Skin epidermis (tissue), 12 donors: ENCODE data around the gene GLI3.

Source experiments
- H3K27ac ChIP-seq, 21 experiments: fragments of 200-600 bp; sonication (generic) in 11 of 21; one replicate each; pipeline ENCODE4 v1.5.0; 2020; ENCODE audit warnings: mild to moderate bottlenecking in 3 of 21, inconsistent platforms in 2 of 21, moderate library complexity in 2 of 21
- H3K4me3 ChIP-seq, 7 experiments: fragments of 200-600 bp; sonication (generic) in 2 of 7; one replicate each; pipeline ENCODE4 v1.5.0; 2020; ENCODE audit warnings: inconsistent platforms in 2 of 7, mild to moderate bottlenecking in 2 of 7, moderate library complexity in 1 of 7

Gene GLI3

DNA sequence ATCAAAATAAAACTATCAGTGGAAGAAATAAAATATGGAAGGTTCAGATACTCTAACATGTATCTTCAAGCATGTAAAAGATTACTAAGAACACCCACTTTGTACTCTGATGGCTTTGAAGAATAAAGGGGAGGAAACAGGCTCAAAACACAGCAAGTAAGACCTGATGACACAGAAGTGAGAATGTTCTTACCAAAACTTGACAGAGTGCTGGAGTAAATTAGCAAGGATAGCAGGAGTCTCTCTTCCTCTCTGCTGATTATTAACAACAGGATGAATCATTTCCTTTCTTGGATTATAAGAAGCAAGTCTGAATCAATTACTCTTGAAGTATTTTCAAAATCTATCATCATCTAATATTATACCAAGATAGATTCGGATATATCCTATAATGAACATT lies 47.5 kb downstream of the GLI3 start:
- no peak overlapping the region for H3K27ac ChIP-seq

DNA sequence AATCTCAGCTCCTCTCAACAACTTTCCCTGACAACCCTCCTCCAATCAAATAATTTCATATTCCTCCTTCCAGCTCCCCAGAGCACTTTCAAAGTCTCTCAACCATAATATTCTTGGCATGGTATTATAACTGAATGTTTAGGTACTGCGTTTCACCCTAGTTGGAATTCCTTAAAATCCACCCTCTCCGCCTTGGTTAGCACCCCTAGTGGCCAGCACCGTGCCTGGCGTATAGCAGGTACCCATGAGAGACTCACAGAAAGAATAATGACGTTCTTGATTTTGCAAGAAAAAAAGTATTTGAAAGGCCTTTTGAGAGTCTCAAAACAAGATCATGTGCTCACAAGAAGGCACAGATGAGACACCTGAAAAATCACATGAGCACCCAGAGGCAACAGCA lies 50.9 kb downstream of the GLI3 start:
- Histone ChIP-seq H3K27ac (no peak overlapping the region), H3K4me3 (no peak overlapping the region)

More for the DNA sequence above, 47.5 kb downstream of the GLI3 start:
- H3K4me3 ChIP-seq = no peak overlapping the region

DNA sequence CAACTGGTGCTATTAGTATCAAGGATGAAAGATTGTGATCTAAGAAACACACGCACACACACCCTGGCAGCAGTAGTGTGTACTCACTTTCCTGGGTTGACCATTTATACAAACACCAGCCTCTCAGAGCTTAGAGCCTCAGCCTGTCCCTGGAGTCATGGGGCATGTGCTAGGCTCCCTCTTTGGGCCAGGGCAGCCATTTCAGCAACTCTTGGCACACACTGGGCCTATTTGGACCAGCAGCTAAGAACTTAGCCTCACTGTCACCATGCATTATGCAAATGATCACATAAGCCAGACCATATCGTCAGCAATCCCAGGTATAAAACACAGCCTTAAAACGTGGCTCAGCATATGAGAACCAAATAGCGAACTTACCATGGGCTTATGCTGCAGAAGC lies 51.3 kb downstream of the GLI3 start:
- no peak overlapping the region for H3K27ac ChIP-seq
- H3K4me3 ChIP-seq = no peak overlapping the region

DNA sequence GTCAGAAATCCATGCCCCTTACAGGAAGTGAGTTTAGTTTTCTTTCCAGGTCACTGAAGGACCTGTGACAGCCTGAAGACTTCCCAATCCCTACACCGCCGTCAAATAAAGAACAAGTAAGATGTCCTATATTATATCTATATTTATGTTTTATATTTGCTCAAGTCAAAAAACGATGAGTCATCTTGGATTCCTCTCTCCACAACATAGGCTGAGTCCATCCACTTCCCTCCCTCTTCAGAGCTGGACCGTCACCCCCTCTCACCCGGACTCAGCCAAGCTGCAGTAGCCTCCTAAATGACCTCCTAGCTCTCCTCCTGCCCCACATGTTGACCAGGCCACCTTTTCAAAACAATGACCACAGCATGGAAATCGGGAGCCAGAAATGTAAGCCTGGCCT lies 53.5 kb downstream of the GLI3 start:
- no peak overlapping the region for H3K4me3 ChIP-seq
- H3K27ac ChIP-seq = no peak overlapping the region

DNA sequence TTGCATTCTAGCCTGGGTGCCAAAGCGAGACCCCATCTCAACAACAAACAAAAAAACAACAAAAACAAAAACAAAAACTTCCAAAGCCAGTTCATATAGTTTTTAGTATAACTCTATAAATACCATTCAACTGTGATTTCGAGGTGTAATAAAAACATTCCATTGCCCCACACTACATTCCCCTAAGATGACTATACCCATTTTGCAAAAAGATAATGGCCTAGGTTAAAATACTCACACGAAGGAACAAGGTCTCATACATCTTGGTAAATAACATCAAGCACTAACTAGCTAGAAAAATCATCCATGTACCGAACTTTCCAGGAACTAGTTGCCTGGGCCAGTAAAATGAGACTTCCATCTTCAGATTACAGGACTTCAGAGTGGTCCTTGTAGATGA lies 55.4 kb downstream of the GLI3 start:
- Histone ChIP-seq H3K27ac (no peak overlapping the region), H3K4me3 (no peak overlapping the region)

DNA sequence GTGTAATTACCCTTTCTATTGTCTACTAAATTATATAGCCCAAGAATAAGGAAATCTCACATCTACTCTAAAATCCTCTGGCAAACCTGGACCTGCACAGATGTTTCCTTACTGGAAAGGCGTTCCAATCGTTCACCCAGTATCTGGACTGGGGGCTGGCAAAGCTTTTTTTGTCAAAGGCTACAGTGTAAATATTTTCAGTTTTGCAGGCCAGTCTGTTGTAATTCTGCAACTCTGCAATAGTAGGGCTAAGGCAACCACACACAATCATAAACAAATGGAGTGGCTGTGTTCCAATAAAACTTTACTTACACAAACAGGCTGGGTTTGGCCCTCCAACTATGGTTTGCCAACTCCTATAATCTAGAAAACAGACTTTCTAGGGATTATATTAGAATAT lies 56.2 kb downstream of the GLI3 start:
- no peak overlapping the region for H3K27ac ChIP-seq
- no peak overlapping the region for H3K4me3 ChIP-seq

DNA sequence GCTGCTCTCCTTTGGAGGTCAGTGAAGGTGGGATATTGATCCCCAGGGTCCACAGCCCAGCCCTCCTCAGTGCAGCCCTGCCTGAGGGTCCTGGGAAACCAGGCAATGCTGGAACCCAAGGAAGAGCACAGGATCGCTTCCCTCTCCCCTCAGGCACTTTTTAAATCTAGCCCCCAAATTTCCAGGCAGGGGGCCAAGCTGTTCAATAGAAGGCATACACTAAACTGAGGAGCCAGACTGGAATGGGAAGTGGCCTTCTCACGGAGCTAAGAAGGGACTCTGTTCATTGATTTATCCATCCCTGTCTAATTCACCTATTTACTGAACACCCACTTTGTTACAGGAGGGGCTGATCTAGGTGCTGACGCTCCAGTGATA lies 60.3 kb downstream of the GLI3 start:
- H3K4me3 ChIP-seq = no peak overlapping the region
- peak overlapping the region in 5 of 21 experiments; percentile 22 to 56 (median 36) for H3K27ac ChIP-seq

DNA sequence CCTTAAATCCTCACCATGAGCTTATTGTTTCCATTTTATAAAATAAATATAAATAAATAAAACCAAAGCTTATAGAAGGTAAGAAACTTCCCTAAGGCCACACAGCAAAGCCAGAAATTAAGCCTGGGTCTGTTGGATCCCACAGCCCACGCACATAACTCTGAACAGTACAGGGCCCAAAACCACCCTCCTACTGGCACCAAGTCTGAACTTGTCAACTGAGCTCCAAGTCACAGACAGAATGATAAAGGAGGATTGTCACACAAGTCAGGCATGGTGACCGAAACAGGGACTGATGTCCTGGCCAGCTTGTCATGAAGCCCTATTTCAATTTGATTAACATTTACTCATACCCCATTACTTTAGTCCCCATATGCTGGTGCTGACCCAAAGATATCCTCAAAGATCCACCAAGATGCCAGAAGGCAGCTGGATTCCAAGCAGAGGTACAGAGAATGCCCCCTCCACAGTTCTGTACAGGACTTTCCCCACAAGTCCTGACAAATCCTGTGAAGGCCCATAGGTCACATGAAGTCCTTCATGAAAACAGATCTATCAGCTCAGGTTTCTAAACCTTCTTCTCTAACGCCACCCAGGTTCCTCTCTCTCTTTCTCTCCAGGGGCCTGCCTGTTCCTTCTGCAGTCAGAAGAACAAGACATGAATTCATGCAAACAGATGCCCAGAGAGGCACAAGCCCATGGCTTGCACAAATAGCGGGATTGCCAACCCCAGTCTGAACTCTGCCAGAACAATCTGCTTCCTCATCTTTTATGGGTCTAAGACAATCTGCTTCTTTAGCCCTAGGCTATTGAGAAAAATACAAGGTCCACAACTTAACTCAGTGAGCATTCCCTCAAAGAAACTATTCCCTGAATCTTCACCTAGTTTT lies 60.9 kb downstream of the GLI3 start:
- Histone ChIP-seq H3K4me3 (no peak overlapping the region), H3K27ac (peak overlapping the region in 10 of 21 experiments; percentile 3 to 68 (median 36))

DNA sequence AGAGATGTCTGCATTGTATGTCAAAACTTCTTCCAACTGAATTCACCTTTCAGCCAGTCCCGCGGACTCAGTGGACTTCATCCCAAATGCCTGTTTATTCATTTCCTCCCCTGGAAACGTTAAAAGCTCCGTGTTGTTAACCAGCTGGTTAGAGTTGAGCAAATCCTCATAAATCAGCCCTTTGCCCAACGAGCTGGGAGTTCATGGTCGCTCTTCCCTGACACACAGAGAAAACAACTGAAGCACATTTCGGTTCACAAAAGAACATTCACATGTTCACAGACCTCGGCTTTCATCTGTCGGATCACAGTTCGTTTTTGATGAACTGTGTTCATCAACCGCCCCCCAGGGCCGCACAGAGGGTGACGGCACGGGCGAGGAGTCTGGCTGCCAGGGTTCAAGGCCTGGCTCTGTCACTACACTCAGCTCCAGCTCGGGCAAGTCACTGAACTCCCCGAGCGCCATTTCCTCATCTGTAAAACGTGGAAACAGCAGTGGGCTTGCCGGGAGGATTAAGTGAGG lies 62.6 kb downstream of the GLI3 start:
- no peak overlapping the region for H3K4me3 ChIP-seq
- H3K27ac ChIP-seq = peak overlapping the region in 8 of 21 experiments; percentile 3 to 68 (median 36)

DNA sequence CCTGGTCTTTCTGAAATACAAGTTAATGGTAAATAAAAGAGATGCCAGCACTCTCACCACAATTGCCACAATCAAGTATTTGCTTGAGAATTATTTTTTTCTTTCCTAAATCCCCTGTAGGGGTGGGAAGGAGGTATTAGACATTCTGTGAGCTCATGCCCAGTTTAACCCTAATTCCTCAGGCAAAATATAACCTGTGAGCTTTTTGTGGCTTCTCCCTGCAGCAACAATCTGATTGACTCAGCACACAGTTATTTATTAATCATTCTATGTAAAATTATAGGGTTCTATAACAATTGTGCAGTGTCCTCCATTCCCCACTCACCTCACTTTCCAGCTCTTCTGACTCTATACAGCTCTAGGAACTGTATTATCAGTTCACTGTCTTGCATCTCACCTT lies 66.3 kb downstream of the GLI3 start:
- no peak overlapping the region for H3K27ac ChIP-seq
- H3K4me3 ChIP-seq = no peak overlapping the region

DNA sequence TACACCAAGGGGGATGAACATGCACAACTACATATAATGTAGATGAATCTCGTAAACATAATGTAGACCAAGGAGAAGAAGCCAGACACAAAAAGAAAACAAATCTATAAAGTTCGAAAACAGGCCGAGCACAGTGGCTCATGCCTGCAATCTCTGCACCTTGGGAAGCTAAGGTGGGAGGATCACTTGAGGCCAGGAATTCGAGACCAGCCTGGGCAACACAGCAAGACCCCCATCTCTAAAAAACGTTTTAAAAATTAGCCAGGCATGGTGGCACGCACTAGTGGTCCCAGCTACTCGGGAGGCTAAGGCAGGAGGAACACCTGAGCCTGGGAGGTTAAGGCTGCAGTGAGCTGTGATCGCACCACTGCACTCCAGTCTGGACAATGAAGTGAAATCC lies 68.5 kb downstream of the GLI3 start:
- Histone ChIP-seq H3K4me3 (no peak overlapping the region), H3K27ac (peak overlapping the region in 1 of 21 experiments; percentile 5)

DNA sequence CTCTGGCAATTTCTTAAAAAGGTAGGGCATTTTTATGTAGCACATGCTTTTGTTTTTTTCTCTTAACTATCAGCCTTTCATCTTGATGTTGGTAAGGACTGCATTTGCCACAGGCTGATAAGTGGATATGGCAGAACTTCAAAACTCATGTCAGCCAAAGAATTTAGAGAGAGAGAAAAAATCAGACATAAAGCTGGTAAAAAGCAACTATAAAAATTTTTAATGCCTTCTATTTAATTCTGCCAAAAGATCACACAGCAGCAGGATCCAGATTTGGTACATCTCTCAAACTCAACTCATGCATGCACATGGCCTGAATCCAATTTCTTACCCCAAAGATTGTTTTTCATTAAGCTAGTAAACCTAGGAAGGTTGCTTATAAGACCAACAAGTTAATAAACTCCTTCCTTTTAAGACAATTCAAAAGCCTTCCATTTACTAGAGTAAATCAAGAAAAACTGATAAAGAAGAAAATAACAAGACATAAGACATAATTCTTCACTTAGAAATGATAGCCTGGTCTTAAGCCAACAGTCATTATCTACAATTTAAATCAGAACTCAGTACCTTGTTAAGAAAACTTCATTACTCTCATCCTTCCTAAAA lies 69.3 kb downstream of the GLI3 start:
- H3K4me3 ChIP-seq = no peak overlapping the region

DNA sequence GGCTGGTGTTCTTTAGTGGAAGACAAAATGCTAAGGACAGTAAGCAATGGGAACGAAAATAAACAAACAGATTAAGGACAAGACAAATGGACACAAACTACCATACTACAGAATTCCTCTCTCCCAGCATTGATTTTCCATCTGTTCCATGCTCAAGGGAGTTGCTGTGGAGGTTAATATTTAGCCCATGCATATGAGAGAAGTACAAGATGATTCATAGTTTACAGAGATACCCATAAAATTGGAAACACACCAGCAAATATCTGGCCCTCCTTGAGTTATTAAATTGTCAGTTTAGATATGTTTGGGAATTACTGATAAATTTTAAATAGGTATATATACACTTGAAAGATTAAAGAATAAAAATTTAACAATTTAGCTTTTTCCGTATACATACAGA lies 69.8 kb downstream of the GLI3 start:
- peak overlapping the region in 2 of 21 experiments; percentile 11 to 21 for H3K27ac ChIP-seq
- H3K4me3 ChIP-seq = no peak overlapping the region

More for the DNA sequence above, 69.3 kb downstream of the GLI3 start:
- peak overlapping the region in 1 of 21 experiments; percentile 5 for H3K27ac ChIP-seq

DNA sequence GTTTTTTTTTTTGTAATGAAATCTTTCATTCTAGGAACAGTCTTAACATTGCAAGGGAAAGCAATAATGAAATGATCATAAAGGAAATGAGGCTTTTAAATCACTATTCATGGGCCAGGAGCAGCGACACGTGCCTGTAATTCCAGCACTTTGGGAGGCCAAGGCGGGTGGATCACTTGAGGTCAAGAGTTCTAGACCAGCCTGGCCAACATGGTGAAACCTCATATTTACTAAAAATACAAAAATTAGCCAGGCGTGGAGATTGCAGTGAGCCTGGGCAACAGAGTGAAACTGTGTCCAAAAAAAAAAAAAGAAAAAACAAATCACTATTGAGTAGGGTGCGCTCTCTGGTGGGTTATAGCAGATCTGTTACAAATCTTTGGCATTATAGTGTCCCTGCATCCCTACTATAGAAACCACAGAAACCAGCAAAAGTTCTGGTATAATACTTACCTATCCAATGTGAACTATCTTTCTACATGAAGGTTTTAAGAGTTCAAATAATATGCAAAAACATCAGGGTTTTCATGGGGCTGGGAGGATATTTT lies 72.1 kb downstream of the GLI3 start:
- no peak overlapping the region for H3K4me3 ChIP-seq
- no peak overlapping the region for H3K27ac ChIP-seq

DNA sequence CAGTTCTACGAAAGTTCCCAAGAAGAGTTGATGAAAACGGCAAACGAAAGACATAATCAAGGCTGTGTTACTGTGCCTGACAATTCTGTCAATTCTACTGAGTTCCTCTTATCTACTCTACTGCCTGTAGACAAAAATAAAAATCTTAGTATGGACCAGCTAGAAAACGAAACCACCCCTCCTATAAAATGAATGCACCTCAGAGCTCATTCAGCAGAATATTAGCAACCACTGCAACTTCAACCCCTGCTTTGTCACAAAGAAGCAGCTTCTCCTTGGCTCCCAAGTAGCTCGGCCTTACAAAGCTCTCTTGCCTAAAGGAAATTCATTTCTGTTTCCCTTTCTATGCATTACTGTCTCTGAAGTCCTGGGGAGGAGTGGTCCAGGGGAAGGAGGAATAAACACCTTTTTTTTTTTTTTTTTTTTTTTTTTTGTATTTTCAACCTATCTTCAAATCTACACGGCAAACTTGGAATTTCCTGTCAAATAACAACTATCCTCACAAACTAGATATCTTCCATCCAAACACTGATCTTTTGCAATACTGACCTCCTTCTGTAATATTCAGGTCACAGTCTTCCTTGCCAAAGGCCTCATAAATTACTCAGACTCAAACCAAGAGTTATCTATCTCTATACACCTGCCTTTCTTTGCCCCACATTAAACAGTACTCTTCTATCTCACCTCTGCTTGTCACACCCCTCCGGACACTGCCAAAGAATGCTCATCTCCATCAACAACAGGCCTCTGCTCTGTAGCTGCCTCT lies 74.3 kb downstream of the GLI3 start:
- Histone ChIP-seq H3K4me3 (no peak overlapping the region), H3K27ac (no peak overlapping the region)

DNA sequence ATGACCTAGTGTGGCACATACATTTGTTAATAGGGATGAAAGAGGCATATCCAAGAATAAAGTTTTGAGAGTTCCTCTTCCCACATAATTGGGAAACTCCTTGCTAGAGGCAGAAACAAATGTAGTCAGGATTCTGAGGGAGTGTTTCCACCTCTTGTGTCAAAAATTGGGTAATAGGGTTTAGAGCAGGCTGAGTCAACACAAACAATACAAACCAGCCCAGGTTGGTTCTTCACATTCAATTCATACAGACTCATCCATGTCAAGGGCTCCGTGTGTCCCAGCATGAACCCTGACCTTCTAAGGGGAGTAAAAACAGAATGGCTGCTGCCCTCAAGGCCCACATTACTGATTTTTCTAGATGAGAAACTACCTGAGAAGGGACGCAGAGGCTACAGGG lies 75.3 kb downstream of the GLI3 start:
- H3K27ac ChIP-seq = peak overlapping the region in 2 of 21 experiments; percentile 11 to 43

DNA sequence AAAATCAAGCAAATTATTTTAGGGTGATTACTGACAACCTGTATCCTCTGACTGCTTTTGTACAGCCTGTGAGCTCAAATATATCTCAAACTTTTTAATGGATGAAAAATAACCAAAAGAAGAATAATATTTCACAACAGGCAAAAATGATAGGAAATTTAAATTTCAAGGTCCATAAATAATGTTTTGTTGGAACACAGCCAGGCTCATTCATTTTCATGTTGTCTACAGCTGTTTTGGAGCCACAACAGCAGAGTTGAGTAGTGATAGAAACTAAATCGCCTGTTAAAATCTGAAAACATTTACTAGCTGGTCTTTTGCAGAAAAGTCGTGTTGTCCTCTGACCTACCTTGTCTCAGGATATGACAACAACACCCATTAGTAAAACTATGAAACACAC lies 75.9 kb downstream of the GLI3 start:
- no peak overlapping the region for H3K27ac ChIP-seq
- H3K4me3 ChIP-seq = no peak overlapping the region

More for the DNA sequence above, 75.3 kb downstream of the GLI3 start:
- H3K4me3 ChIP-seq = no peak overlapping the region

DNA sequence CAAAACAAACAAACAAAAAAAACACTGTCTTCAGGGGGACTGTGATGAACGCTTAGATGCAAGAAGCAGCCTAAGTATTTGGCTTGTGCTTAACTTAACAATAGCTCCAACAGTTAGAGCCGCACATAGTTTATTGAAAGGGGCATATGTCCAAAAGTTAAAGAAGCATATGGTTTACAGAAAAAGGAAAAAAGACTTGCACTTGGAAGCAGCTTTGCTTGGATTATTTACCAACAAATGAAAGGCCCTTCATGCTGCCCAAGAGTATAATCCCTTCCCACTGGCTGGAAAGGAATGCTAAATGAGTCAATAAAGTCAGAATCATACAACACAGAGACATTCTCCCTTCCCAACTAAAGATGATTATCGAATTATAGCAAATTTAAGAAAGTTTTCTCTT lies 77.9 kb downstream of the GLI3 start:
- no peak overlapping the region for H3K4me3 ChIP-seq
- H3K27ac ChIP-seq = peak overlapping the region in 1 of 21 experiments; percentile 28

DNA sequence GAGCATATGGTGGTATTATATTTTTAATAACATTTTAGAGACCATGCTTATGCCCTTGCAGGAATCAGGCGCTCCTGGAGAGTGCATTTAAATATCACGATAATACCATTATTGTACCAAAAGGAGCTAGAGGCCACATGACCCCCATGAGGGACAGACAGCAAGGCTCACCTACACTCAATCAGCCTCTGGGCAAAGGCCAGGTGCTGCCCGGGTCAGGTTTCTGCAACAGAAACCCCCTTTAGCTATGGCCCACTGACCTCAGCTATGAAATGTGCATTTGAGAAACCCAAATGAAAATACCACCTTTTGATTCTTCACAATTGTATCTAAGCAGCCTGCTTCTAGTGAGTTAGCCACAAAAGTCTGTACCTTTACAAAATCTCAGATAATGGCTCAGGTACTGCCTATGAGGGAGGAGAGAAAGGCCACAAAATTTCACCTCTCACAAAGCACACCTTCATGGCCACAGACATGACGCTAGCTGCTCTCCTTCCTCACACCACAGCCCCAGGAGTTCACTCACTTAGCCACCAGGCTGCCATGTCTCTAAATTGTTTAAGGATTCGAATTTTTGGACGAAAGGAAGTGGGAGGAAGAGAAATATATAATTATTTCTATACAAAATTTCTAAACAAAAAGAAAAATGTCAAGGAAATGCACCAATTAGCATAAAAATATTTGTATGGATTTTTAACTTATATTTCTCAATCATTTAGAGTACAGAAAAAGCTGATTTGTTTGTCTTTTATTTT lies 79.9 kb downstream of the GLI3 start:
- Histone ChIP-seq H3K27ac (peak overlapping the region in 7 of 21 experiments; percentile 13 to 55 (median 28)), H3K4me3 (no peak overlapping the region)
